ENCODE data around the gene LAP3. TPM values are rescaled to one million over a fixed set of nuclear protein-coding genes. Genes with fewer than 3 reads are reported as not detected.

LAP3 gene
- total and polyA plus RNA-seq, 2 donors from 2014 or later: 108 to 123 TPM

DNA sequence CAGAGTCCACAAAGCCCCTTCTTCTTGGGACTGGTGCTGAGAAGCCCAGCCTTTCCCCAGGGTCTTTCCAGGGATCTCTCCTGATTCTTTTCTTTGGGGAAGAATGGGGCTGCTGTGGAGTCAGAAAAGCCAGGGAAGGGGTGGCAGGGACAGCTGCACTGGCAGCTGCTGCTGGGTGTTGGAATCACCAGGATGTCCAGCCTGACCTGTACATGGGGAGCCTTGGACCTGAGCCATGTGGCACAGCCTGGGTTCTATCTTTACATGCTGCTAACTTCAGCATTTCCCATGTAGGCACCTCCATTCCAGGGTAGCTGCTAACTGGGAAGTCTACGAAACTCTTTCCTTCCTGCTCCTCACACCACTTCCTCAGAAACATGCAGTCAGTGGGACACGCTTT lies 73.4 kb downstream of the LAP3 start:
- H3K9ac ChIP-seq (ENCODE audit: low read length in 3 of 3): no peak overlapping the region
- FAIRE-seq (no peak), DNase-seq (no peak)
- no peaks in the 10 kb centered on the region for H3K9me3 ChIP-seq (ENCODE audit: control insufficient read depth in 2 of 3, insufficient read depth in 1 of 3, low read length in 3 of 3)
- H3K4me1 ChIP-seq (ENCODE audit: control insufficient read depth in 2 of 3, insufficient read depth in 2 of 3, low read depth in 1 of 3, low read length in 3 of 3): no peaks in the 10 kb centered on the region
- TF ChIP-seq, protein P1, sequence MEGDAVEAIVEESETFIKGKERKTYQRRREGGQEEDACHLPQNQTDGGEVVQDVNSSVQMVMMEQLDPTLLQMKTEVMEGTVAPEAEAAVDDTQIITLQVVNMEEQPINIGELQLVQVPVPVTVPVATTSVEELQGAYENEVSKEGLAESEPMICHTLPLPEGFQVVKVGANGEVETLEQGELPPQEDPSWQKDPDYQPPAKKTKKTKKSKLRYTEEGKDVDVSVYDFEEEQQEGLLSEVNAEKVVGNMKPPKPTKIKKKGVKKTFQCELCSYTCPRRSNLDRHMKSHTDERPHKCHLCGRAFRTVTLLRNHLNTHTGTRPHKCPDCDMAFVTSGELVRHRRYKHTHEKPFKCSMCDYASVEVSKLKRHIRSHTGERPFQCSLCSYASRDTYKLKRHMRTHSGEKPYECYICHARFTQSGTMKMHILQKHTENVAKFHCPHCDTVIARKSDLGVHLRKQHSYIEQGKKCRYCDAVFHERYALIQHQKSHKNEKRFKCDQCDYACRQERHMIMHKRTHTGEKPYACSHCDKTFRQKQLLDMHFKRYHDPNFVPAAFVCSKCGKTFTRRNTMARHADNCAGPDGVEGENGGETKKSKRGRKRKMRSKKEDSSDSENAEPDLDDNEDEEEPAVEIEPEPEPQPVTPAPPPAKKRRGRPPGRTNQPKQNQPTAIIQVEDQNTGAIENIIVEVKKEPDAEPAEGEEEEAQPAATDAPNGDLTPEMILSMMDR (IDR thresholded peaks at IDR 0.05; ENCODE audit: borderline replicate concordance, extremely low read depth, insufficient read depth): no peak
- H3K27ac ChIP-seq (ENCODE audit: low read depth in 2 of 2, low read length in 2 of 2): no peak overlapping the region
- no peaks in the 10 kb centered on the region for H3K36me3 ChIP-seq (ENCODE audit: control insufficient read depth in 2 of 3, insufficient read depth in 3 of 3, low read length in 3 of 3)
- no peaks in the 10 kb centered on the region for H3K27me3 ChIP-seq (ENCODE audit: control insufficient read depth, insufficient read depth, low read length)
- H3K4me3 ChIP-seq (ENCODE audit: low read length in 3 of 3): no peak overlapping the region
- intact Hi-C loops (cut with DNase I): no loop called here

DNA sequence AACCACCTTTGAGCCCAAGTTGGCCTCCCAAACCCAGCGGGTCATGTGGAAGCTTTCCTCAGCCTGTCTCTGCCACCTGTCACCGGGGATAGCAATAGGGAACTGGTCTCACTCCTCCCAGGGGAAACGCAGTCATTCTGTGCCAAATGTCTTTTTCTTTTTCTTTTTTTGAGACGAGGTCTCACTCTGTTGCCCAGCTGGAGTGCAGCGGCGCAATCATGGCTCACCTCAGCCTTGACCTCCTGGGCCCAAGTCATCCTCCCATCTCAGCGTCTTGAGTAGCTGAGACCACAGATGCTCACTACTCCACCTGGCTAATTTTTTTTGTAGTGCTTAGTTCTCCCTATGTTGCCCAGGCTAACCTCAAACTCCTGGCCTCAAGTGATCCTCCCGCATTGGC lies 77.7 kb downstream of the LAP3 start:
- FAIRE-seq (no peak), DNase-seq (no peak)
- Histone ChIP-seq H3K9me3 (ENCODE audit: control insufficient read depth in 2 of 3, insufficient read depth in 1 of 3, low read length in 3 of 3) (no peaks in the 10 kb centered on the region), H3K27me3 (ENCODE audit: control insufficient read depth, insufficient read depth, low read length) (no peaks in the 10 kb centered on the region), H3K4me1 (ENCODE audit: control insufficient read depth in 2 of 3, insufficient read depth in 2 of 3, low read depth in 1 of 3, low read length in 3 of 3) (no peaks in the 10 kb centered on the region), H3K27ac (ENCODE audit: low read depth in 2 of 2, low read length in 2 of 2) (no peak overlapping the region), H3K9ac (ENCODE audit: low read length in 3 of 3) (no peak overlapping the region), H3K36me3 (ENCODE audit: control insufficient read depth in 2 of 3, insufficient read depth in 3 of 3, low read length in 3 of 3) (no peaks in the 10 kb centered on the region), H3K4me3 (ENCODE audit: low read length in 3 of 3) (no peak overlapping the region)
- intact Hi-C loops (cut with DNase I): no loop called here
- TF ChIP-seq, protein P1 (IDR thresholded peaks at IDR 0.05; ENCODE audit: borderline replicate concordance, extremely low read depth, insufficient read depth): no peak

DNA sequence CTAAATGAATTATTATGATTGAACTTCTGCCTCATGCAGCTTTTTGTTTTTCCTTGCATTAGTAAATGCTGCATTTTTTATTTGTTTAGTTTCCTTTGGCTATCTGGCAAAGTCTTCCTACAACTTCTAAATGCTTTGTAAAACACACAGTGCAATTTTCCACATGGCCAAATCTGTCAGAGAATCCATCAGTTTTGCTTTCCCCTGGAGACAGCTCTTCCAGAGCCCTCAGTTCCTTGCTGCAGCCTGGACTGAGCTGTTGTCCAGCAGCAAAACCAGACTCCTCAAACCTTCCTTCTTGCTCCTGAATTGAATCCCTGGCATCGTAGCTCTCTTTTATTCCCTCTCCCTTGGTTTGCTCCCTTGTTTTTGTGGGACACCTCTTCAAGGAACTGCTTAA lies 80.1 kb downstream of the LAP3 start:
- Histone ChIP-seq H3K36me3 (ENCODE audit: control insufficient read depth in 2 of 3, insufficient read depth in 3 of 3, low read length in 3 of 3) (no peaks in the 10 kb centered on the region), H3K27me3 (ENCODE audit: control insufficient read depth, insufficient read depth, low read length) (no peaks in the 10 kb centered on the region), H3K9me3 (ENCODE audit: control insufficient read depth in 2 of 3, insufficient read depth in 1 of 3, low read length in 3 of 3) (no peaks in the 10 kb centered on the region), H3K4me1 (ENCODE audit: control insufficient read depth in 2 of 3, insufficient read depth in 2 of 3, low read depth in 1 of 3, low read length in 3 of 3) (no peaks in the 10 kb centered on the region), H3K27ac (ENCODE audit: low read depth in 2 of 2, low read length in 2 of 2) (no peak overlapping the region), H3K4me3 (ENCODE audit: low read length in 3 of 3) (no peak overlapping the region), H3K9ac (ENCODE audit: low read length in 3 of 3) (no peak overlapping the region)
- intact Hi-C loops (cut with DNase I): no loop called here
- FAIRE-seq (no peak), DNase-seq (no peak)
- TF ChIP-seq, protein P1 (IDR thresholded peaks at IDR 0.05; ENCODE audit: borderline replicate concordance, extremely low read depth, insufficient read depth): no peak

Other genes with a start within 250 kb of the LAP3 start
- 33.5 TPM for gene QDPR, start 65.1 kb upstream of the LAP3 start, total RNA-seq
- 208 TPM for gene QDPR, start 65.1 kb upstream of the LAP3 start, polyA plus RNA-seq (ENCODE audit: insufficient read depth, low read depth, low replicate concordance)
- not detected for gene CLRN2, start 62.0 kb upstream of the LAP3 start, total RNA-seq
- not detected for gene CLRN2, start 62.0 kb upstream of the LAP3 start, polyA plus RNA-seq (ENCODE audit: insufficient read depth, low read depth, low replicate concordance)
- gene MED28, start 37.4 kb downstream of the LAP3 start, total RNA-seq: 45.2 TPM
- 26.1 TPM for gene MED28, start 37.4 kb downstream of the LAP3 start, polyA plus RNA-seq (ENCODE audit: insufficient read depth, low read depth, low replicate concordance)
- 0.09 TPM for gene FAM184B, start 204.4 kb downstream of the LAP3 start, total RNA-seq
- gene FAM184B, start 204.4 kb downstream of the LAP3 start, polyA plus RNA-seq (ENCODE audit: insufficient read depth, low read depth, low replicate concordance): 0.39 TPM
- gene DCAF16, start 233.6 kb downstream of the LAP3 start, total RNA-seq: 40.7 TPM
- gene DCAF16, start 233.6 kb downstream of the LAP3 start, polyA plus RNA-seq (ENCODE audit: insufficient read depth, low read depth, low replicate concordance): 7.4 TPM
- 0.91 TPM for gene NCAPG, start 233.8 kb downstream of the LAP3 start, total RNA-seq
- gene NCAPG, start 233.8 kb downstream of the LAP3 start, polyA plus RNA-seq (ENCODE audit: insufficient read depth, low read depth, low replicate concordance): 0.19 TPM

Measured in kidney (tissue), 14 donors.